ENCODE results near the gene NOXO1.
A peak's percentile ranks its signal among the peaks of the same experiment; 100 is the strongest.

NOXO1 gene

GRCh38 chr16:1991135-1991551 lies 9.9 kb upstream of the NOXO1 start:
- Histone ChIP-seq H2BK120ac (ENCODE audit: insufficient read depth, low read length, poor library complexity) (no peak overlapping the region), H4K91ac (ENCODE audit: low read depth, low read length) (no peak overlapping the region), H2AFZ (ENCODE audit: insufficient read depth, low read length, poor library complexity) (no peak overlapping the region), H3K14ac (ENCODE audit: low read length) (no peak overlapping the region), H3K9ac (ENCODE audit: low read length) (no peak overlapping the region), H3K27ac (ENCODE audit: low read depth, low read length) (no peak overlapping the region), H3K9me3 (ENCODE audit: insufficient read depth, low read depth, low read length) (peaks cover 19% of the 10 kb centered on the region), H3K23ac (ENCODE audit: low read length) (no peak overlapping the region), H4K8ac (ENCODE audit: low read depth, low read length) (no peak overlapping the region), H4K12ac (ENCODE audit: low read depth, low read length) (no peak overlapping the region), H3K4ac (ENCODE audit: low read depth, low read length) (no peak overlapping the region), H3K4me1 (ENCODE audit: control insufficient read depth in 1 of 2, insufficient read depth in 2 of 2, low read length in 2 of 2) (peaks cover 9 to 18% of the 10 kb centered on the region in 2 experiments), H3K4me3 (ENCODE audit: low read depth, low read length) (no peak overlapping the region), H3K4me2 (ENCODE audit: low read length) (peak overlapping the region; percentile 17), H3K36me3 (ENCODE audit: control insufficient read depth in 1 of 2, insufficient read depth in 2 of 2, low read length in 2 of 2) (peaks cover 10 to 11% of the 10 kb centered on the region in 2 experiments), H2AK5ac (ENCODE audit: low read length) (no peak overlapping the region), H2BK12ac (ENCODE audit: low read length) (no peak overlapping the region), H2BK5ac (ENCODE audit: low read depth, low read length, poor library complexity) (no peak overlapping the region), H3K79me1 (ENCODE audit: low read length) (peaks cover 5% of the 10 kb centered on the region), H3K27me3 (ENCODE audit: insufficient read depth, low read length) (peaks cover 33% of the 10 kb centered on the region), H3K79me2 (ENCODE audit: control insufficient read depth, insufficient read depth, low read length, poor library complexity) (no peaks in the 10 kb centered on the region), H3K18ac (ENCODE audit: low read length) (no peak overlapping the region)
- no peak for DNase-seq
- no CpG with 5 or more reads among the region's 18 CpGs for WGBS (ENCODE audit: extremely low coverage, insufficient coverage, insufficient read length)

- peak overlapping the region; percentile 23 for H3K4me3 ChIP-seq (ENCODE audit: low read depth, low read length)
- peak overlapping the region; percentile 44 for H4K8ac ChIP-seq (ENCODE audit: low read depth, low read length)
- H3K36me3 ChIP-seq (ENCODE audit: control insufficient read depth in 1 of 2, insufficient read depth in 2 of 2, low read length in 2 of 2): peaks cover 16 to 17% of the 10 kb centered on the region in 2 experiments
- peak overlapping the region; percentile 15 for H4K91ac ChIP-seq (ENCODE audit: low read depth, low read length)
- H2BK120ac ChIP-seq (ENCODE audit: insufficient read depth, low read length, poor library complexity): peak overlapping the region; percentile 25
- peak; percentile 38 to 54 for DNase-seq
- no peak overlapping the region for H3K23ac ChIP-seq (ENCODE audit: low read length)
- H3K79me2 ChIP-seq (ENCODE audit: control insufficient read depth, insufficient read depth, low read length, poor library complexity): no peaks in the 10 kb centered on the region
- H2BK5ac ChIP-seq (ENCODE audit: low read depth, low read length, poor library complexity): no peak overlapping the region
- peaks cover 5% of the 10 kb centered on the region for H3K79me1 ChIP-seq (ENCODE audit: low read length)
- peak overlapping the region; percentile 23 for H4K12ac ChIP-seq (ENCODE audit: low read depth, low read length)
- H3K4me2 ChIP-seq (ENCODE audit: low read length): peak overlapping the region; percentile 63
- H2BK12ac ChIP-seq (ENCODE audit: low read length): peak overlapping the region; percentile 5
- H3K4me1 ChIP-seq (ENCODE audit: control insufficient read depth in 1 of 2, insufficient read depth in 2 of 2, low read length in 2 of 2): peaks cover 9 to 19% of the 10 kb centered on the region in 2 experiments
- peaks cover 33% of the 10 kb centered on the region for H3K27me3 ChIP-seq (ENCODE audit: insufficient read depth, low read length)
- peaks cover 19% of the 10 kb centered on the region for H3K9me3 ChIP-seq (ENCODE audit: insufficient read depth, low read depth, low read length)
- H2AK5ac ChIP-seq (ENCODE audit: low read length): peak overlapping the region; percentile 13
- H3K9ac ChIP-seq (ENCODE audit: low read length): no peak overlapping the region
- H3K27ac ChIP-seq (ENCODE audit: low read depth, low read length): no peak overlapping the region
- peak overlapping the region; percentile 16 for H3K14ac ChIP-seq (ENCODE audit: low read length)
- peak overlapping the region; percentile 9 for H3K18ac ChIP-seq (ENCODE audit: low read length)
- no CpG with 5 or more reads among the region's 50 CpGs for WGBS (ENCODE audit: extremely low coverage, insufficient coverage, insufficient read length)
- H2AFZ ChIP-seq (ENCODE audit: insufficient read depth, low read length, poor library complexity): peak overlapping the region; percentile 3
- no peak overlapping the region for H3K4ac ChIP-seq (ENCODE audit: low read depth, low read length)
These were observed 9.3 kb upstream of the NOXO1 start for GRCh38 chr16:1990351-1991134.

- Histone ChIP-seq H4K91ac (ENCODE audit: low read depth, low read length) (no peak overlapping the region), H3K4me1 (ENCODE audit: control insufficient read depth in 1 of 2, insufficient read depth in 2 of 2, low read length in 2 of 2) (peaks cover 14 to 24% of the 10 kb centered on the region in 2 experiments), H3K9ac (ENCODE audit: low read length) (no peak overlapping the region), H3K27me3 (ENCODE audit: insufficient read depth, low read length) (peaks cover 33% of the 10 kb centered on the region), H3K18ac (ENCODE audit: low read length) (no peak overlapping the region), H3K79me2 (ENCODE audit: control insufficient read depth, insufficient read depth, low read length, poor library complexity) (no peaks in the 10 kb centered on the region), H3K23ac (ENCODE audit: low read length) (no peak overlapping the region), H3K79me1 (ENCODE audit: low read length) (peaks cover 5% of the 10 kb centered on the region), H4K8ac (ENCODE audit: low read depth, low read length) (no peak overlapping the region), H3K14ac (ENCODE audit: low read length) (no peak overlapping the region), H2BK120ac (ENCODE audit: insufficient read depth, low read length, poor library complexity) (no peak overlapping the region), H2BK5ac (ENCODE audit: low read depth, low read length, poor library complexity) (no peak overlapping the region), H2BK12ac (ENCODE audit: low read length) (no peak overlapping the region), H3K4ac (ENCODE audit: low read depth, low read length) (no peak overlapping the region), H3K36me3 (ENCODE audit: control insufficient read depth in 1 of 2, insufficient read depth in 2 of 2, low read length in 2 of 2) (peaks cover 20% of the 10 kb centered on the region in 2 experiments), H4K12ac (ENCODE audit: low read depth, low read length) (no peak overlapping the region), H2AK5ac (ENCODE audit: low read length) (no peak overlapping the region), H2AFZ (ENCODE audit: insufficient read depth, low read length, poor library complexity) (no peak overlapping the region), H3K4me3 (ENCODE audit: low read depth, low read length) (peak overlapping the region; percentile 23), H3K9me3 (ENCODE audit: insufficient read depth, low read depth, low read length) (peaks cover 19% of the 10 kb centered on the region), H3K4me2 (ENCODE audit: low read length) (peak overlapping the region; percentile 78), H3K27ac (ENCODE audit: low read depth, low read length) (no peak overlapping the region)
- DNase-seq: no peak
- WGBS (ENCODE audit: extremely low coverage, insufficient coverage, insufficient read length): no CpG with 5 or more reads among the region's 25 CpGs
These were observed 8.8 kb upstream of the NOXO1 start for GRCh38 chr16:1990101-1990350.

- Histone ChIP-seq H3K79me2 (ENCODE audit: control insufficient read depth, insufficient read depth, low read length, poor library complexity) (peaks cover 1% of the 10 kb centered on the region), H4K12ac (ENCODE audit: low read depth, low read length) (peak within 1 kb of the TSS; percentile 23), H2BK120ac (ENCODE audit: insufficient read depth, low read length, poor library complexity) (peak within 1 kb of the TSS; percentile 25), H2AFZ (ENCODE audit: insufficient read depth, low read length, poor library complexity) (peak within 1 kb of the TSS; percentile 3), H3K14ac (ENCODE audit: low read length) (peak within 1 kb of the TSS; percentile 16), H2AK5ac (ENCODE audit: low read length) (peak within 1 kb of the TSS; percentile 13), H3K9ac (ENCODE audit: low read length) (no peak within 1 kb of the TSS), H3K4me1 (ENCODE audit: control insufficient read depth in 1 of 2, insufficient read depth in 2 of 2, low read length in 2 of 2) (peaks cover 17 to 27% of the 10 kb centered on the region in 2 experiments), H3K18ac (ENCODE audit: low read length) (peak within 1 kb of the TSS; percentile 9), H4K91ac (ENCODE audit: low read depth, low read length) (peak within 1 kb of the TSS; percentile 15), H3K27me3 (ENCODE audit: insufficient read depth, low read length) (peaks cover 33% of the 10 kb centered on the region), H3K23ac (ENCODE audit: low read length) (no peak within 1 kb of the TSS), H3K4me3 (ENCODE audit: low read depth, low read length) (peak within 1 kb of the TSS; percentile 23), H3K36me3 (ENCODE audit: control insufficient read depth in 1 of 2, insufficient read depth in 2 of 2, low read length in 2 of 2) (peaks cover 20% of the 10 kb centered on the region in 2 experiments), H4K8ac (ENCODE audit: low read depth, low read length) (peak within 1 kb of the TSS; percentile 44), H3K4ac (ENCODE audit: low read depth, low read length) (no peak within 1 kb of the TSS), H3K4me2 (ENCODE audit: low read length) (peak within 1 kb of the TSS; percentile 78), H3K27ac (ENCODE audit: low read depth, low read length) (no peak within 1 kb of the TSS), H3K79me1 (ENCODE audit: low read length) (peaks cover 7% of the 10 kb centered on the region), H2BK5ac (ENCODE audit: low read depth, low read length, poor library complexity) (no peak within 1 kb of the TSS), H3K9me3 (ENCODE audit: insufficient read depth, low read depth, low read length) (peaks cover 19% of the 10 kb centered on the region), H2BK12ac (ENCODE audit: low read length) (peak within 1 kb of the TSS; percentile 5)
- no CpG with 5 or more reads among the region's 67 CpGs for WGBS (ENCODE audit: extremely low coverage, insufficient coverage, insufficient read length)
- peak in 1 of 2 donors; percentile 37 for DNase-seq
These were observed 8.2 kb upstream of the NOXO1 start, which contains the start of gene SYNGR3 for GRCh38 chr16:1989209-1990100. TSS of gene SYNGR3 (plus strand) at chr16:1989970. CDS start at chr16:1990103, 133 bp downstream.

All from trophoblast cell (in vitro differentiated cells and primary cell).